ENCODE results near the gene PPP1R12A.

Gene PPP1R12A

GRCh38 chr12:79841878-79842265 is 93.0 kb downstream of the PPP1R12A start:
- Histone ChIP-seq H3K27ac (replicated peaks) (no peak overlapping the region), H3K4me3 (replicated peaks; ENCODE audit: insufficient read depth, low read length) (no peak overlapping the region), H3K27me3 (ENCODE audit: insufficient read depth, poor library complexity, severe bottlenecking) (no peaks in the 10 kb centered on the region)
- TF ChIP-seq REST (IDR thresholded peaks at IDR 0.05; ENCODE audit: insufficient replicate concordance, low read depth) (no peak), CTCF (IDR thresholded peaks at IDR 0.05; ENCODE audit: insufficient read depth, low read length) (no peak), GABPA (IDR thresholded peaks at IDR 0.05; ENCODE audit: low read depth) (no peak), POLR2AphosphoS5 (IDR thresholded peaks at IDR 0.05; ENCODE audit: low read depth) (no peak), SPI1 (IDR thresholded peaks at IDR 0.05; ENCODE audit: borderline replicate concordance, low read depth) (no peak)
- DNase-seq (ENCODE audit: low read depth in 1 of 2, low spot score in 1 of 2): no peak

- Histone ChIP-seq H3K27ac (replicated peaks) (no peak overlapping the region), H3K27me3 (ENCODE audit: insufficient read depth, poor library complexity, severe bottlenecking) (no peaks in the 10 kb centered on the region), H3K4me3 (replicated peaks; ENCODE audit: insufficient read depth, low read length) (no peak overlapping the region)
- no peak for DNase-seq (ENCODE audit: low read depth in 1 of 2, low spot score in 1 of 2)
- TF ChIP-seq SPI1 (IDR thresholded peaks at IDR 0.05; ENCODE audit: borderline replicate concordance, low read depth): no peak
- no peak for TF ChIP-seq REST (IDR thresholded peaks at IDR 0.05; ENCODE audit: insufficient replicate concordance, low read depth)
- TF ChIP-seq POLR2AphosphoS5 (IDR thresholded peaks at IDR 0.05; ENCODE audit: low read depth): no peak
- no peak for TF ChIP-seq CTCF (IDR thresholded peaks at IDR 0.05; ENCODE audit: insufficient read depth, low read length)
- no peak for TF ChIP-seq GABPA (IDR thresholded peaks at IDR 0.05; ENCODE audit: low read depth)
These were observed 93.5 kb downstream of the PPP1R12A start for GRCh38 chr12:79841248-79841877.

- no peak overlapping the region for H3K27ac ChIP-seq (replicated peaks)
- TF ChIP-seq REST (IDR thresholded peaks at IDR 0.05; ENCODE audit: insufficient replicate concordance, low read depth) (no peak), GABPA (IDR thresholded peaks at IDR 0.05; ENCODE audit: low read depth) (no peak), POLR2AphosphoS5 (IDR thresholded peaks at IDR 0.05; ENCODE audit: low read depth) (no peak), CTCF (IDR thresholded peaks at IDR 0.05; ENCODE audit: insufficient read depth, low read length) (no peak), SPI1 (IDR thresholded peaks at IDR 0.05; ENCODE audit: borderline replicate concordance, low read depth) (no peak)
These were observed 96.5 kb downstream of the PPP1R12A start for GRCh38 chr12:79838359-79838758.

More at GRCh38 chr12:79838359-79838758, 96.5 kb downstream of the PPP1R12A start:
- Histone ChIP-seq H3K4me3 (replicated peaks; ENCODE audit: insufficient read depth, low read length) (no peak overlapping the region), H3K27me3 (ENCODE audit: insufficient read depth, poor library complexity, severe bottlenecking) (no peaks in the 10 kb centered on the region)
- DNase-seq (ENCODE audit: low read depth in 1 of 2, low spot score in 1 of 2): no peak

All from HL-60 (cell line).